ENCODE measurements around the gene PICK1.
"Not testable (repeated sequence)": the region's sequence is repeated elsewhere in the genome, so short reads cannot be mapped to it uniquely, and the experiment has no call there.

Gene PICK1

DNA sequence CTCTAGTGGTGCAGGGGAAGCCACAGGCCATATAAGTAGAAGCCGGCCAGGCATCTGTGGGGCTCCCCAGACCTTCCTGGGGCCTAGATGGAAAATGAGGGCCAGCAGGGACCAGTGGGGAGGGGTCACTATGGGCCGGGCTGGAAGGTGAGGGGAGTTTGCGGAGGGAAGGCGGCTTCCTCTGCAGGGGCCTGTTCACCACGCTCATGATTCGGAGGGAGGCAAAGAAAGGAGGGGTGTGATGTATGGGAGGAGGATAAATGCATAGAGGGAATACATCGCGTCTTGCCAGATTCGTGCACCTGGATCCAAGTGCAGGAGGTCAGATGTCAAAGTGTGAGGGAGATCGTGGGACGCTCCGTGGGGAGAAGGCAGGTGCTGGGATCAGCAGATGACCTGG lies 19.9 kb downstream of the PICK1 start:
- DNase-seq, result no peak

DNA sequence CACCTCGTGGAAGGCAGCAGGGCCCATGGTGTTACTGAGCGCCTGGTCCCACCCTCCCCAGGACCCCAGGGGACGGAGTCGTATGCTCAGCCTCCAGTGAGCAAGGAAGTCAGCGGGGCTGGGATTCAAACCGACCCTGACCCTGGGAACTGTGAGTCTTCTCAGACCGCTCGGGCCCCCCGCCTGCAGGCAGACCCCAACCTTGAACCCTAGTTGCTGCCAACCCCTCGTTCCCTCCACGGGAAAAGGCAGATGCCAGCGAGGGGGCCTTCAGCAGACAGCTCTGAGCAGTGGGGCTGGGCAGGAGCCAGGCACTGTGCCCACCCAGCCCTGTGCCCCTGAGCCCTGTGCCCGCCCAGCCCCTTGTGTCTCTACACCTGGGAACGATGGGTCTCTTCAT lies 20.4 kb downstream of the PICK1 start:
- no peak for DNase-seq

DNA sequence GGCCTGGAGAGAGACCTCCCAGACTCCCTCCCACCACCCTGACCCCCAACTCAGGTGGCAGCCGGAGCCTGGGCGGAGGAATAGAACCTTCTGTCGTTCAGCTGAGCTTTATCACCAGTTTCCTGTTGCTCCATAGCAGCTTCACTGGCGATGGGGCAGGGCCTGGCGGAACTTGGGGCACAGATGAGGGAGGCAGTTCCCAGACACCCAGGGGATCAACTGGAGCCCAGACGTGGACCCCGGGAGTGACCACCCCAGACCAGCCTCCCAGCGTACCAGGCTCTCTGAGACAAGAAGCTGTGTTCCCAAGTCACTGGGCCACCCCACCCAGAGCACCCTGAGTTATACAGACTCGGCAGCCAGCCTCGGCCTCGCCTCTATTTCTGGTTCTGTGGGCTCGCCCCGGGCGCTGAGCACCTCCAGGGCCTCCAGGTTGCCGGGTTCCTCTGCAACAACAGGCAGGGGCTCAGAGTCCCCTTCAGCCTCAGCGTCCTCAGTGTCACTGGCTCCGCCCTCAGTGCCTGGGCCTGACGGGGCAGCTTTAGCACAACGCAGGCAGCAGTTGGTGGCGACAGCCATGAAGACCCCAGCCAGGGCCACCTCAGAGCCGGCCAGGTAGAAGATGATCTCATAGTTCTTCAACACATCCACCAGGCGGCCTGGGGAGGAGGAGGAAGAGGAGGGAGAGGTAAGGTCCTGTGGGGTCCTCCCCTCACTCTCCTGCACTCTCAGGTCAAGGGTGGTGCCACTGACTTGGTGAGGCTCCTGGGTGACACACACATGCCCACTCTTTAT lies 21.0 kb downstream of the PICK1 start:
- no peak for DNase-seq

DNA sequence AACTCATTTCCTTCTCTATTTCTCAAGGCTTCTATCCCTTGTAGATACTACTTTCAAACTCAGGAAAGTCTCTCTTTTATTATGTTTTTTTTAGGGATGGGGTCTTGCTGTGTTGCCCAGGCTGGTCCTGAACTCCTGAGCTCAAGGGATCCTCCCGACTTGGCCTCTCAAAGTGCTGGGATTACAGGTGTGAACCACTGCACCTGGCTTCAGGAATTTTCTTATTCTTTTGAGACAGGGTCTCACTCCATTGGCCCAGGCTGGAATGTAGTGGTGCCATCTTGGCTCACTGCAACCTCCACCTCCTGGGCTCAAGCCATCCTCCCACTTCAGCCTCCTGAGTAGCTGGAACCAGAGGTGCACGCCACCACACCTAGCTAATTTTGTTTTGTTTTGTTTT lies 22.0 kb downstream of the PICK1 start:
- not testable (repeated sequence) for DNase-seq

DNA sequence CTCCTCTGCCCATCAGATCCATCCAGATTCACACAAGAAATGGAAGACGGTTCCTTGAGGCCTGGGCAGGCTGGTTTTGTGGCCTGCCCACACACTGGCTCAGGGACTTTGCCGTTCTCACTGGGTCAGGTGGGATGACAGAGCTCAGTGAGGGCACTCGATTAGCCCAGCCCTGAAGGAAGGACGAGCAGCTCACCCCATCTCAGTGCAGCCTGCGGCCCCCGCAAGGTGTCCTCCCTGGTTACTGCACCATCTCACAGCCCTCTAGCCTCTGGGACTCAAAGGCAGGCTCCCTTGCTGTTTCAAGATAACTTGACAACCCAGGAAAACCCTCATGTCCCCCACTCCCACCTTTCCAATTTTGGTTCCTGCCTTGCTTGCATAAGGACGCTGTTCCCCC lies 22.6 kb downstream of the PICK1 start:
- no peak for DNase-seq

DNA sequence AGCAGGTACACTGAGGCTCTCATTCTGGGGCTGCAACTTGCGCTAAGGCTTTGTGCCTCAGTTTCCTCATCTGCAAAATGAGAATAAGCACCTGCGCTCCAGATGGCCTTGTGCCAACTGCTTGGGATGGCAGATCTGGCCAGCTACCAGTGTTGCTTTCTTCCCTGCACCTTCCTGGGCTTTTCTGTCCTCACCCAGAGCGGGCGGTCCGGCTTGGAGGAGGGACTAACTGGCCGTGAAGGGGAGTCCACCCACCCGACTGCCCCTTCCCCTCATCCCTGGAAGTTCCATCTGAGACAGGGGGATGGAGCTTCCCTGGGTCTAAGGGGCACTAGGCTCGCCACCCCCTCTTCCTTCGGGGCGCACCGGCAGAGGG lies 23.3 kb downstream of the PICK1 start:
- no peak for DNase-seq

DNA sequence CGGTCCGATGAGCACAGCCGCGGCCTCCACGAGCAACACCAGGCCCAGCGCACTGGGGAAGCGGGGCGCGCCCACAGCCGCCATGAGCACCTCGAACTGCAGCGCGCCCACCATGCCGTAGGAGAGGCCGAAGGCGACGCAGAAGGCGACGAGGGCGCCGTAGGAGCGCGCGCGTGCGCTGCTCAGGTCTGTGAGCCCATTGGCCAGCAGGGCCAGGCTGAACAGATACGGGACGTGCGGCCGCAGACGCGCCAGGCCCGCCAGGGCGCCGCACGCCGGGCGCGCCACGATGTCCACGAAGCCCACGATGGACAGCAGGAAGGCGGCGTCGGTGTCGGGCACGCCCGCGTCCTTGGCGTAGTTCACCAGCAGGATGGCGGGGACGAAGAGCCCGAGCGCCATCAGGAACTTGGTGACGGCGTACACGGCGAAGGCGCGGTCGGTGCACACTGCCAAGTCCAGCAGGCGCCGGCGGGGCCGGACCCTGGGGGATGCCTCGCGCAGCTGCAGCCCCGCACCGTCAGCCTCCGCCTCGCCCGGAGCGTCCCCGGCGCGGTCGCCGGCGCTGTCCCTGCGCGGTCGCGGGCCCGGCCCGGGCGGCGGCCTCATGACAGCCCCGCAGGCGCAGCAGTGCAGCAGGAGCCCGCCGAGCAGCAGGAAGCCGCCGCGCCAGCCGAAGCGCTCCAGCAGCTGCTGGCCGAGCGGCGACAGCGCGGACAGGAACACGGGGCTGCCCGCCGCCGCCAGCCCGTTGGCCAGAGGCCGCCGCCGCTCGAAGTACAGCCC lies 23.8 kb downstream of the PICK1 start:
- DNase-seq, result no peak

DNA sequence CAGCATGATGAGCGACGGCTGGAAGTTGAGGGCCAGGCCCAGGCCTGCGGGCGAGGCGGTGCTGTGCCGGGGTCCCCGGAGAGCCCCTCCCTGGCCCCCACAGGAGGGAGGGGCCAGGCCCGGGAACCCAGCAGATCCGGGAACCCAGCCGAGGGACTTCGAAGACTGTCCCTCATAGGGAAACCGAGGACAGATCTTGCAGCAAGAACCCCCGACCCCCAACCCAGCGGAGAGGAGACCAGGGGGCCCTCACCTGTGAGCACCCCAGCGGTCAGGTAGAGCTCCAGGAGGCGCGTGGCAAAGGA lies 24.4 kb downstream of the PICK1 start:
- DNase-seq, result no peak

DNA sequence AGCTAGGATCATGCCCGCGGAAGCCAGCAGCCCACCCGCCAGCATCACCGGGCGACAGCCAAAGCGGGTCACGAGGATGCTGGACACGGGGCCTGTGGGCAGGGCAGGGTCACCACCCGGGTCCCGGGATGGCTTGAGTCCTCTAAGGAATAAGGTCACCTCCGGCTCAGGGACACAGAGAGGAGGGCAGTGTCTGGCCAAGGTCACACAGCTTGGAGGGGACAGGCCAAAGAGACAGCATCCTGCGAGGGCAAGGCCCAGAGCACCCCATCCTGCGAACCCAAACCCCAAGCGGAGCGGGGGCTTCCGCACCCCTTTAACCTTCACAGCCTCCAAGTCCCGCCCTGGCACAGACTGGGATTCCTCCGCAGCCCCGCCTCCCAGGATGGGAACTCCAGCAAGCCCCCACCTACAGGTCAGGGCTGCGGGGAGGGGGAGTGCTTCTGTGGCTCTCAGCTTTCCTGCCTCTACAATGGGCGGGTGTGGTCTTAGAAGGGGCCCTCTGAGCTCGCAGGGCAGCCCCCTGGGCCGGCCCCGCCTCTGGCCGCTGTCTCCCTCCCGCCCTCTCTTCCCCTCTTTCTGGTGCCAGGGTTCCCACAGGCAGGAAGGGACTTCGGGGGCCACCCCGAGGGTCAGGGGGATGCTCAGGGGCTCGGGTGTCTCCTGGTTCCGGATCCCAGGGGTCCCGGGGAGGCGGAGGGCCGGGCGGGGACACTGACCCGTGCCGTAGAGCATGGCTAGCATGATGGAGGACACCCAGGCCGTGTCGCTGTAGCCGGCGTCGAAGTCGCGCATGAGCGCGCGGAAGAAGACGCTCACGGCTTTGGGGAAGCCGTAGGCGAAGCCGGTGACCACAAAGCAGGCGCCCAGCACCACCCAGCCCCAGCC lies 25.0 kb downstream of the PICK1 start:
- DNase-seq, result no peak

DNA sequence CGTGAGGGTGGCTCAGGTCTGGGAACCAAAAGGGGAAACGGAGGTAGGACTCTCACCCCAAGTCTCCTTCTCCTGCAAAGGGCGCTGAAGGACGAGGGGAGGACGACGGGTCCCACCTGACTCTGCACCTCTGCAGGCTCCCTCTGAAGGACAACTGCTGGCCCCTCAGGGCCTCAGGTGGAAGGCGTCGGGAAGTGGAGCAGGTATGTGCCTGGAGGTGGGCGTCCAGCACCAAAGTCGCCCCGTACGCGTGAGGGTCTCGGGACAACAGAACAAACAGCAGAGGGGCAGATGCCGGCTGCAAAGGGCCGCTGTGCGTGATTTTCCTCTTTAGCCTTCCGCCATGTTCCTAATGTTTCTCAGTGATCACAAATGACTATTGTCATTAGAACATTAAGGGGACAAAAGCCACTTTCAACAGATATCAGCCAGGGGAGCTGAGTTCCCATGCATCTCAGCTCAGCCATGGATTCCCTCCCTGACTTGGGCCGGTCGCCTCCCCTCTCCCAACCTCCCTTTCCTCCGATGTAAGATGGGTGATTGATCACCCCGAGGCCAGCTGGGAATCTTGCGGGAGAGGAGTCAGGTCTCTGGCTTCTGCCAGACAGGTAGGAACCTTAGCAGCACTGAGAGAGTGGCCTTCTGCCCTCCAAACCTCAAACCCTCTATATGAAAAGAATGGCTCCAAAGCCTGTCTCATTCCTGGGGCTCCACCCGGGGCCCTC lies 25.9 kb downstream of the PICK1 start:
- DNase-seq, result no peak

DNA sequence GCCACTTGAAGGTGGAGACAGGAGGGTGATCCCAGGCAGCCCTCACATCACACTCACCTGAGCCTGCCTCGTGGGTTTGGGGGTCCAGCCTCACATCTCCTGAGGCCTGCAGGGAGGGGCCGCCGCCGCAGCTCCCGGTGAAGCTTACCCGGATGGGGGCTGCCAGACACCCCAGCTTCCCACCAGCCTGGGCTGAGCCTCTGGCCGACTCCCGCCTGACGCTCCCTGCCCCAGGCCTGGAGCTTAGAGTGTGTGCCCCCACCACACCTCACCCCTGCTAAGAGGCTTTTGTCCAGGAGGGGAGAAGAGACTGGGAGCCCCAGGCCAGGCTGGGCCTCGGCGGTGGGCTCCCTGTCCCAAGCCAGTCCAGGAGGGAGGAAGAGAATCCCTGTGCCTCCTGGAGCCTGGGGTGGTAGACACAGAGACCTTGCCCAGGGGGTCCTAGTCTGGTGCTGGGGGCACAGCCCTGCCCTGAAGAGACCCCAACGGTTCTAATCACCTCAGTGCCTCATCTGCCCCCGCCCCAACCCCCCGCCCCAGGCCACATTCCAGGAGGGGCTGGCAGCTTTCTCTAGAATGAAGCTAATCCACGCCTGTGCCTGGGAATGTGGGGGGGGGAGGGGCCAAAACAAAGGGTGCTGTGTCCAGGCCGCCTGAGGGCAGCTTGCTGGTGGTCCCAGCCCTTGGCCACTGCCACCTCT lies 26.9 kb downstream of the PICK1 start, which contains the start of gene SLC16A8:
Gene SLC16A8, minus strand, starts transcription at position 254 of the 701 bp plus-strand sequence. CDS start 1,311 bp downstream, outside the sequence.
- no peak for DNase-seq

DNA sequence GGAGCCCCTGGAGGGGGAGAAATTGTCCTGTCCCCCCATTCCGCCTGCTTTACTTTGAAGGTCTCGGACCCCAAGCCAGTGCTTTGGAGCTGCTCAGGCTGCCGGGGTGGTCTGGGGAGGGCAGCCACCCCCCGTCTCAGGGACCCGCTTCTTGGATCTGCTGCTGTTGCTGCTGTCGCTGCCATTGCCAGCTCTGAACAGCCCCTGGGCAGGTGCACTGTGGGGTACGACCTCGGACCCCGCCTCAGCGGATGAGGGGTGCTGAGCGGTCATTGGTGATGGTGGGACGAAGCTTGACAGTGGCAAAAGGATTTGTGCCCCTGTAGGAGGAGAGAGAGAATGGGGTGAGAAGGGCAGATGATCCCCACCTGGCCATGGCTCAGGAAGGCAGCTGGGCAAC lies 27.9 kb downstream of the PICK1 start:
- no peak for DNase-seq

DNA sequence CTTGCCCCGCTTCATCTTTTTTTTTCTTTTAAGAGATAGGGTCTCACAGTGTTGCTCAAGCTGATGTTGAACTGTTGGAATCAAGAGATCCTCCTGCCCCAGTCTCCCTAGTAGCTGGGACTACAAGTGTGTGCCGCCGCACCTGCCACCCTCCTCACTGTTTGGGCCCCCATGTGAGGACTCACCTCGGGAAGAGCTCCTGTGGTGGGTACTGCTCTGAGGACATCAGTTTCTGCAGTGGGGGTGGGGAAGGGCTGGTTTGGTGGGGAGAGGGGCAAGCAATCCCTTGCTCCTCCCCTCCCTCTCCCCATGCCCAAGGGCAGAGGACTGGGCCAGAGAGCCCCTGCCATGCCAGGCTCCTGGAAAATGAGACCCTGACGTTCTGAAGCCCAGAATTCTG lies 28.3 kb downstream of the PICK1 start:
- DNase-seq, result no peak

DNA sequence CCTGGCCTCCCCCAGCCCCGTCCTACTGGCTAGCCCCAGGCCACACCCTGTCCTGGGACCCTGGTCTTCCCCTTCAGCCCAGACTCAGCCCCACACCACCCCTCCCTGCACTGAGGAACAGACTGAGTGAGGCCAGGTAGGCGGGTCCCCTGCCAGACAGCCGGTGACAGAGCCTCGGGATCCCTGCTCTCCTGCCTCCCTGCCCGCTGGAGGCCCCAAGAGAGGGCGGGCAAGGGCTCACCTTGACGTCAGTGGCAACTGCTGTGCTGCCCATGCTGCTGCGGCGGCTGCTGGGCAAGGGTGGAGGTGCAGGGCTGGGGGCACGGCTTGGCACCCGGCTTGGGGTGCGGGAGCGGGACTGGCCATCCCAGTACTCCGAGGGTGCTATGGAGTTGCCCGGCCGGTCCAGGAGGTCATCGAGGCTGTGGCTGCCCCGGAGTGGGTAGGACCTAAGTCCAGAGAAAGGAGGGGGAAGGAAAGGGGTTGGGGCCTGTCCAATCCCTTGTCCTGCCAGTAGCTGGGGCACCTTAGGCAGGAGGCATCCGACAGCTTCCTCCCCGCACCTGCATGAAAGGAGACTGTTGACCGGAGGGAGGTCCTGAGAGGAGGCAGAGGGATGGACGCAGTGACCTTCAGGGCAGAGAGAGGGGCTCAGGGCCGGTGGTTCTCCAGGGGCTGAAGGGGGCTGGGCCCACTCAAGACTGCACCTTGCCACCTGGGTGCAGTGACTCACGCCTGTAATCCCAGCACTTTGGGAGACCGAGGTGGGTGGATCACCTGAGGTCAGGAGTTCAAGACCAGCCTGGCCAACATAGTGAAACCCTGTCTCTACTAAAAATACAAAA lies 29.0 kb downstream of the PICK1 start:
- no peak for DNase-seq

DNA sequence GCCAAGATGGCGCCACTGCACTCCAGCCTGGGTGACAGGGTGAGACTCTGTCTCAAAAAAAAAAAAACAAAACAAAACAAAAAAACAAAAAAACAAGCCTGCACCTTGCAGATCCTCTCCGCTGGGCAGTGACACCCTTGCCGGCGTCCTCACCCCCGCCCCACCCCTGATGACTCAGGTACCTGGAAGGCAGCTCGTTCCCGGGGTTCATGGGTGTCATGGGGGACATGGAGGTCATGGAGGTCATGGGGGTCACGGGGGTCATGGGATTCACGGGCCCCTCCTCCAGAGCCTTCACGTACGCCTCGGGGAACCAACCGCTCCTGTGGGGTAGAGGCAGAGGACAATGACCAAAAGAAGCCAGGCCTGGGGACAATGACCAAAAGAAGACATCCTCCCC lies 29.7 kb downstream of the PICK1 start:
- no peak for DNase-seq

DNA sequence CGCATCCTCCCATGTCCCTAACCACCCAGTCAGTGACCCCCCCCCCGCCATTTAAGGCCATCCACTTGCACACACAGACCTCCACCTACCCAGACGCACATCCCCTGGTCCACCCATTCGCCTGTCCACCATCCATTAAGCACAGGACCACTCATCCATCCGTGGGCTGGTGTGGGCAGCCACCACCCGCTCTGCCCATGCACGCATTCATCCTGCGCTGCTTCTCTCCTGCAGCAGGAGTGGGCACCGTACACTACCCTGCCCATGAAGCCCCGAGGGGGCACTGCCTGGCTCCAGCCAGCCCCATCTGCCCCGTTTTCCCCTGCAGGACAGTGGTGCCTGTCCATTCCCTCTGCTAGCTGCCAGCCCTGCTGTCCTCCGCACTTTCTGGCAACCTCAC lies 30.7 kb downstream of the PICK1 start:
- DNase-seq, result no peak

DNA sequence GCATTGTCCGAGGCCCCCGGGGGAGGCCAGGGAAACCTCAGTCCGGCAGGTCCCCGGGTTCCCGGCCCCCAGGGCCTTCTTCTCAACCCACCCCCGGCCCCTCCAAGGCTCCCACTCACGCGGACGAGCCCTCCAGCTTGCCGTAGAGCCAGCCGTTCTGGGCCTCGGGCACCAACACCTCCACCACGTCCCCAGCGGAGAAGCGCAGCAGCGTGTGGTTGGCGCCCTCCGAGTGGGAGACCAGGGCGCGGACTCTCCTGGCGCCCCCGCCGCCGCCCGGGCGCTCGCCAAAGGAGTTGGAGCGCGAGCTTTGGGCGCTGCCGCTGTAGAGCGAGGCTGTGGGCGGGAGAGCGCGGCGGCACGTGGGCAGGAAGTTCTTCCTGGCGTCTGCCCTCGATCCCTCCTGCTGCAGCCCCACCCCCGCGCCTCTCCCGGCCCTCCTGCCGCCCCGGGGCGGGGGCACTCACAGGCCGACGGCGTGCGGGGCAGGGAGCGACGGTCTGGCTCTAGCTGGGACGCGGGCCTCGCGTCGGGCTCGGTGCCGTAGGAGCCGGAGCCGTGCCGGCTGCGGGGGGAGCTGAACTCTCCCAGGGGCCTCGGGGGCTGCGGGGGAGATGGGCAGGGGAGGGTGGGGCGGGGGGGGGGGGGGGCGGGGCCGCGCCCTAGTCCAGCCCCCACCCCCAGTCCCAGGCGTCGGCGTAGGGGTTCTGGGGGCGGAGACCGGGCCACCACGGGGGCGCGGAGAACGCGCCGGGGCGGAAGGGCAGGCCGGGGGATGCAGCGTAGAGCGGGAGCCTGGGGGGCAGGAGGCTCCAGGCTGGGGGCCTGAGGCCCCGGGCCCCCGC lies 31.6 kb downstream of the PICK1 start:
- DNase-seq, result no peak

DNA sequence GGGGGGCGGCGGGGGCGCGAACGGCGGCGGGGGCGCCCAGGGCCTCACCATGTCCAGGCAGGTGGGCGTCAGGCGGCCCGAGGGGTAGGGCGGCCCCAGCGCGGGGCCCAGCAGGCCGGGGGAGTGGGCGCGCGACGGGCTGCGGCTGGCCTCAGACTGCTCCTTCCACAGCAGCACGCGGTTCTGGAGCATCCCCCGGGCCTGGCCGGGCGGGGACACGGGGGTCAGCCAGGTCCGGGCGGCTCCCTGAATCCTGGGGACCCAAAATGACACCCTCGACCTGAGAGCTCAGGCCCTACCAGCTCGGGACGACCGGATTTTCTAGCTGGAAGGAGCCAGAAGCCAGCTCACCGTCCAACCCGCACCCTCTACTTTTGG lies 32.3 kb downstream of the PICK1 start:
- DNase-seq, result no peak

DNA sequence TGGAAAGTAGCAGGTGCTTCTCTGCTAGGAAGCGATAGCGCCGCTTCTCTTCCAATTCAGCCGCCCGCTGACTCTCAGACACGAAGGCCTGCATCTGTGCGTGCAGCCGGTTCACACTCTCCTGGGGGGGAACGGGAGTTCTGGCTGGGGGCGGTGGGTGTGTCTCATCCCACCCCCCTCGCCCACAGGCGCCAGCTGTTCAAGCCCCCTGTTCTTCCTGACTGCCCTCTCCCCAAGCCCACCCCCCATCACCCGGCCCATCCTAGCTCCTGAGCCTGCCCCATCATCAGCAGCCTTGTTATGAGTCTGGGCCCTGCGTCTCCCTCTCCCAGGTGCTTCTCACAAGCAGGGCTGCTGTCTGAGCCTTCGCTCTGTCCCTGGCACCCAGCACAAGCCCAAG lies 39.9 kb downstream of the PICK1 start:
- no peak for DNase-seq
